Erythroblast (primary cell): Measurements from ENCODE around the gene TOX2.

Source experiments
- GATA1 ChIP-seq: IDR thresholded peaks from 2 replicates; pipeline ENCODE4 v1.6.1; 2011; ENCODE audit warnings: low read depth, mild to moderate bottlenecking, control low read depth, low read length, moderate library complexity
- POLR2A ChIP-seq: IDR thresholded peaks from 2 replicates; pipeline ENCODE4 v1.6.1; 2011; ENCODE audit warnings: mild to moderate bottlenecking, low read length

DNA sequence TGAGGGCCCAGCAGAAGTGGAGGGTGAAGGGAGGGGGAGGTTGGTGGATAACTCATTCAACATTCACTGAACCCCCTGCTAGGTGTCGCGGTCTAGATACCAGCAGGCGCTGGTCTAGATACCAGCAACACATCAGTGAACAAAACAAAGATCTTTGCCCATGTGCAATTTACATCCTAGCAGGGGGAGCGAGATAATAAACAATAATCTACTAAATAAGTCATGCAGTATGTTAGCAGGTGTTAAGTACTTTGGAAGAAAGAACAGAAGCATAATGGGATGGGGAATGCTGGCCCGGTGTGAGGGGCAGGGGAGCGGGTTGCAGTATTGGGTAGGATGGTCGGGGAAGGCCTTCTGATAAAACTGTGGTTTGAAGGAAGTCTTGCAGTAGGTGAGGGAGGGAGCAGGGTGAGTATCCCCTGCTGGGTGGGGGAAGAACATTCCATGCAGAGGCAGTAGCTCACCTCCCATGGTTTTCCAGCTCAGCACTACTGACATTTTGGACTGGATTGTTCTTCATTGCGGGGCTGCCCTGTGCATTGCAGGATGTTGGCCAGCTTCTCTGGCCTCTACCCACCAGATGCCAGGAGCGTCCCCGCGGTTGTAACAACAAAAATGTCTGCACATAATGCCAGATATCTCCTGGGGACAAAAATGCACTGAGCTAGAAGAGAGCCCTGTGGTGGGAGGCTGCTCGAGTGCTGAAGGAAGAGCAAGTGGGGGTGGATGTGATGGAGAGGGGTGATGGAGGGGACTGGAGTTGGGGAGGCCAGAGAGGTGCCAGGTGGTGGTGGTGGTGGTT, 117.3 kb downstream of the TOX2 start:
- TF ChIP-seq POLR2A (no peak), GATA1 (no peak)
